GM21515 (cell line): ENCODE data around the gene EVA1A.
"Not testable (repeated sequence)": the region's sequence is repeated elsewhere in the genome, so short reads cannot be mapped to it uniquely, and the experiment has no call there.

Experiments
- ATAC-seq: cut with Tn5 transposase; IDR thresholded peaks from one replicate; pipeline ENCODE4 v1.9.1; 2021; ENCODE audit not compliant: unreplicated experiment

Gene EVA1A

GRCh38 chr2:75488157-75488556 lies 72.6 kb downstream of the EVA1A start:
- ATAC-seq = no peak

GRCh38 chr2:75486735-75487134 lies 74.0 kb downstream of the EVA1A start:
- not testable (repeated sequence) for ATAC-seq

- ATAC-seq = no peak
Observed at GRCh38 chr2:75484840-75485239, 75.9 kb downstream of the EVA1A start.

- ATAC-seq = no peak
Observed at GRCh38 chr2:75483878-75484277, 76.9 kb downstream of the EVA1A start.

DNA sequence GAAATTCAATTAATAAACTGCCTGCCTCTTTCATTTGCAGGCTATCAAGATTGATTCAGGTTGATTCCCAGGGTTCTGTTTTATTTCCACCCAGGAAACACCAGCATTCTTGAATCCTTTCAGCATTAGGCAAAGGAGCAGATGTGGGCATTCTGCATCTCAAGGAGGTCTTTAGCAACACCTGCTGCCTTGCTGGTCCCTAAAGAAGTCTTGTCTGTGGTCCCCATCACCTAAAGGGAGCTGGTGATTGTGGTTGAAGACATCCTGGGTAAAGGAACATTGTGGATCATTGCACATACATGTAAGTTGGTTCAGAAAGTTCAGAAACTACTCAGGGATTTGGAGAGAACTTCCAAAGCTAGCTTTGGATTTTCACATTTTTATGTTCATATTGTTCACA lies 78.3 kb downstream of the EVA1A start:
- no peak for ATAC-seq

GRCh38 chr2:75480971-75481836 lies 79.5 kb downstream of the EVA1A start:
- no peak for ATAC-seq

DNA sequence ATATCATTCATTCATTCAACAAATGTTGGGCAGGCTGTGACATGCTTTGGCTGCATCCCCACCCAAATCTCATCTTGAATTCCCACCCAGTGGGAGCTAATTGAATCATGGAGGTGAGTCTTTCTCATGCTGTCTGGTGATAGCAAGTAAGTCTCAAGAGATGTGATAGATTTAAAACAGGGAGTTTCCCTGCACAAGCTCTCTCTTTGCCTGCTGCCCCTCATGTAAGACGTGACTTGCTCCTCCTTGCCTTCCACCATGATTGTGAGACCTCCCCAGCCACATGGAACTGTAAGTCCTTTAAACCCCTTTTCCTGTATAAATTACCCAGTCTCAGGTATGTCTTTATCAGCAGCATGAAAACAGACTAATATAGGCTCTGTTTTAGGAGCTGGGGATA lies 83.0 kb downstream of the EVA1A start:
- not testable (repeated sequence) for ATAC-seq

GRCh38 chr2:75476761-75477160 lies 84.0 kb downstream of the EVA1A start:
- no peak for ATAC-seq

DNA sequence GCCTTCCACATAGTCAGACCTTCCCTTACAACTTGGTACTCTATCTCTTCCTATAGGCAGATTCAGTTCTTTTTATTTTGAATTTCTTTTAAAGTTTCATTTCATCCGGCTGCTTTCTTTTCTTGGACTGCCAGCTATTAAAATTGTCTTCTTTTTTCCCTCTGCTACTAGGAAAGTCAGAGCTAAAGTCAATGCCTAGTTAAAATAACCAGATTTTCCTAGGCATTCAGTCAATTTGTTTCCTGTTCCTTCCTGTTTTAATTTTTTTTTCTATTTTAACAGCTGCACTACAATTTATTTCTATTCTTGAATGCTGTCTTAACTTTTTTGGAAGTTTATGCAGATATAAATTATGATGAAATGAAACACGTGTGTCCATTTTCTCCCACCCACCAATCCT lies 84.8 kb downstream of the EVA1A start:
- ATAC-seq = no peak

DNA sequence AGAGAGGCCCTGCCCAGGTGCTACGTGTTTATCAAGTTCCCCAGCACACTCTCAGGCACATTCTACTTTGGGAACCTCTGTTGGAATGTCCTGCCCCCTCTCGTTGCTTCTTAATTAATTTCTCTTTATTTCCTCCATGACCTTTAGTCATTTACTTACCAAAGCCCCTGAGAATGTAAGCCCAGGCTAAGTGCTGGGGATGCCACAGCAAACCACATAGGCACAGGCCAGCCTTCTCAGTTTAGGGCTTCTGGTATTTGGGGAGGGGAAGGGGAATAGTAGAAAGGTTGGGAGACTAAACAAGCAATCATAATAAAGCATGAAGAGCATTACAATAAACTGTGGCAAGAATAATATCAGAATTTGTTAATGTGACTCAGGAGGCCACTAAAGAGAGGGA lies 85.7 kb downstream of the EVA1A start:
- no peak for ATAC-seq

GRCh38 chr2:75474115-75474514 lies 86.6 kb downstream of the EVA1A start:
- no peak for ATAC-seq

DNA sequence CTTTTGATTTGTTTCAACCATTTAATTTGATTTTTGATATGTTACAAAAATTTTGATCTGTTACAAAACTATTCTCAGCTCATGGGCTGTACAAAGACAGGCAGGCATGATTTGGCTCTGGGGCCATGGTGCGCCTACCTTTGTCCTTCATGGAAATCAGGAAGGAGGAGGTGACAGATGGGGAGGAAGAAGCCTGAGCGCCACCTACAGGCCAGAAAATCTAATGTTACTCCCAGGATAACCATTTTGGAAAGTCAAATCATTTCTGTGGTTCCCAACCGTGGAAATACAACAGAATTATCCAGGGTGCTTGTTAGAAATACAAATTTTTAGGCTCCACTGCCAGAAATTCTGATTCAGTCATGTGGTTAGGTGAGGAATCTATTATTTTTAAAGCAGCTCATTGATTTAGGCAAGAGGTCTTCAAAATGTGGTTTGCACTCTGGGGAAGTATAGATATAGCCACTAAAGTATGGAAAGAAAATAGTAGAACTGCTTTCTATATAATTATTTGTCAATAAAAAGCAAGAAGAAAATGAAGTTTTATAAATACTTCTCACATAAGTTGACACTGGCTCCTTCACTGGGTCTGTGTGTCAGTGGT lies 93.9 kb downstream of the EVA1A start:
- ATAC-seq = no peak

DNA sequence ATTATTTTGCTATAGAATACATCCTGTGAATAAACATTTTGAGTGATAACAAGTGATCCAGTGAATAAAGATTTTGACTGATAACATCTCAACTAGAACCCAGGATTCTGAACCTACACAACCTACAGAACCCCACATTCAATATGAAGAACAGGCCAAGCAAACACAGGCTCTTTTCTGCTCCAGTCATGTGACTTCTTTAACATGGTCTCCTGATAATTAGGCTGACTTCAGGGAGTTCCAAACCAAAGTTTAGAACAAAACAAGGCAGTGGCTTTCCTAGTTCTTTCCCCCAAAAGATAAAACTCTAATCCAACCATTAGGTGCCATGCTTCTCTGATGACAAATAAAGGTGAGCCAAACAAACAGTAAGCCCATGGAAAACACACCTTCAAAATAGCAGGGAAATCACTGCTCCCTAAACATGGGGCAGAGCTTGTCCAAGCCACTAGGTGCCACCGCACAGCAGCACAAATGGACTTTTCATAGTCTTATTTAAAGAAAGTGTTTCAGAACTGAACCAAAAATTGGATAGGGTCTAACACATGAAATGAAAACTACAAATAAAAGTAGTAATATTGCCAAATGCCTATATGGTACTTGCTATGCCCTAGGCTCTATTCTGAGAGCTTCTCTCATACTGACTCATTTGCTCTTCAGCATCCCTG lies 95.3 kb downstream of the EVA1A start:
- no peak for ATAC-seq

DNA sequence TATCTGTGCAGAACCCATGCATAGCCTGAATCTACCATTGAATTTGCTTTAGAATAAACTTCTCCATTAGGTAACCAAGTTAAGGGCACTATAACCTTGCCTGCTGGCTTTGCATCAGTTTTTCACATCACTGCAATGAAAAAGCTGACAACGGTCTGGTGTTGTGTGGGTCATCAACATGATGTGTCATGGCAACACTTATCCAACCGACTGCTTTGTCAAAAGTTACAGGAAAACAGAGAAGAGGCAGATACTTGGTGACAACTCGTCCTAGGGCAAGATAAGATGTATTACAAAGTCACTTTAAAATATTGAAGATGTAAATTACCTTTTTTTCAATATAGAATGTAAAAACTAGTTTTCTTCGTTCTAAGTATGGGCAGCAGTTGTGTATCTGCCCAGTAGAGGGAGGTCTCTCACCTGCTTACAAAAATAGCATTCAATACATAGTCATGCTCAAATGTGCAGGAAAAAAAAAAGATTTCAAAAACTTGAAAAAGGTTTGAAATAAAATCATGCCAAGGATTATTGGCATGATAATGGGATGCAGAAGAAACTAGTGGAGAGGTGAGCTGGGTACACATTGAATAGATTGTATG lies 96.3 kb downstream of the EVA1A start:
- no peak for ATAC-seq

DNA sequence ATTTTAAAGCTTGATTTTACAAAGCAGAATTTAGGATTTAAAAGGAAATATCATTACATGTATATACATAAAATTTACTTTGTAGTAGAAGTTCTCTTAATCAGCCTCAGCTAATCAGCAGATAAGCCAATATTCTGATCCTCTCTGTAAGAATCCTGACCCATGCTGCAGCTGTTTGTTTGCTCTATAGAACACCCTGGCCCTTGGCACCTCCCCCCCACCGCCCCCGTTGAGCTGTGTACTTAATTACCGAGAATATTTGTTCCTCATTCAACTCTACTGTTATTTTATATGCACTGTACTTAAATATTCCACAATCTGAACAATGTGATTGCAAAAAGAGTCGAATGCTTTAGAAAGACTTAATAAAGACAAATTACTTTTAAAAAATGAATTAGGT lies 98.0 kb downstream of the EVA1A start:
- no peak for ATAC-seq

- no peak for ATAC-seq
Observed at GRCh38 chr2:75462206-75462605, 98.5 kb downstream of the EVA1A start.

- ATAC-seq = no peak
Observed at GRCh38 chr2:75460630-75461029, 100.1 kb downstream of the EVA1A start.

DNA sequence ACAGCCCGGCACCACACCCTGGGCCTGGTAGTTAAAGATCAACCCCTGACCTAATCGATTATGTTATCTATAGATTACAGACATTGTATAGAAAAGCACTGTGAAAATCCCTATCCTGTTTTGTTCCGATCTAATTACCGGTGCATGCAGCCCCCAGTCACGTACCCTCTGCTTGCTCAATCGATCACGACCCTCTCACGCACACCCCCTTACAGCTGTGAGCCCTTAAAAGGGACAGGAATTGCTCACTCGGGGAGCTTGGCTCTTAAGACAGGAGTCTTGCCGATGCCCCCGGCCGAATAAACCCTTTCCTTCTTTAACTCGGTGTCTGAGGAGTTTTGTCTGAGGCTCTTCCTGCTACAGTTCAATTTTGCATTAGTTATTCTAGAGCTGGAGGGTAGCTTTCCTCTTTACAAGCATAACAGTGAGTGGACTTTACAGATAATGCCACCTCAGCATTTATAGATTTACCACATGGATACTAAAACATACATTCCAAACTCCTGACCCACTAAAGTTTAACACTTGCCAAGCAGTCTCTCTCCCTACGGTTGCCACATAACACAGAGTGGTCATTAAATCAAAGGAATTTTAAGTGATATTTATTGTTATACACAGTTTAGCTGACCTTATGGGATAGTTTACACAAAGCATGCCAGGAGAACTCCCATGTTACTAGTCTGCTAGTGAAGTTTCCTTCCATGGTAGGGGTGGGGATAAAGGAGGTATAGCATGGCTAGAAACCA lies 101.0 kb downstream of the EVA1A start:
- no peak for ATAC-seq

DNA sequence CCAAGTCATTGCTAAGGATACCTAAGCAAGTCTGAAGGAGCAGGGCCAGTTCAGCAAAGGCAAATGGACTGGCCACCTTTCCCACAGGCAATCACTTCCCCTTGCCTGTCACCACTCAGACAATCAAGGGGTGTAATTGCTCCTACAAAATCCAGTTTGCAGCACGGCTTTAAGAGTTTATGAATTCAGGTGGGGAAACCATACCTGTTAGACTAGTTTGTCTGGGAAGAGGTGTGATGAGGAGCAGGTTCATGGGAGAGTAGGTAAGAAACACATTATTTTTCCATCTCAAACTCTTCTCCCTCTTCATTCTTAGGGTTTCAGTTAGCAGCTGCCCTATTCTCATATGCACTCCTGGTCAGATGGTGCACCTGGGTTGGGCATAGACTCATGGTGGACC lies 102.5 kb downstream of the EVA1A start:
- ATAC-seq = no peak

DNA sequence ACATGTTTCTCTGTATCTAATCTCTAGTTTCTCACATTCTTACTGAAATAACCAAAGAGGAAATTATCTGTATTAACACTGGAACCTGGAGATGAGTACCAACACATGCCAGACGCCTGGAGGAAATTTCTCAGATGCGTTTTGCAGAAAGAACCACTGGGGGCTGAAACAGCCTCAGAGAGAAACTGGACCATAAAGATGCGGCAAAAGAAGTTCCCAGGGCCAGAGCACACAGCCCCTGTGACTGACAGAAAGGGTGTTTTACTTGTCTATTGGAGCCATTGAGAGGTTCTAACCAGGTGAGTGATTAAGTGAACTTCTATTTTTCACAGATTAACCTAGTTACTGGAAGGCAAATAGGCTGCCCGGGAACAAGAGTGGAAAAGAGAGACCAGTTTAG lies 103.9 kb downstream of the EVA1A start:
- no peak for ATAC-seq

- no peak for ATAC-seq
Observed at GRCh38 chr2:75456111-75456510, 104.6 kb downstream of the EVA1A start.
